GM18951 (cell line): ENCODE data around the gene ATP5MC3.

Experiments
- POLR2A ChIP-seq: IDR thresholded peaks from 4 replicates; pipeline ENCODE4 v1.6.1; 2011; ENCODE audit warnings: mild to moderate bottlenecking; ENCODE audit not compliant: insufficient read length, insufficient read depth; ENCODE audit errors: extremely low read depth
- in situ Hi-C: fragments of 300-500 bp; cut with MboI; formaldehyde crosslinking; loops from one replicate; pipeline ENCODE4 v1.12.0; 2022; ENCODE audit warnings: low sequenced_read_pairs, mixed read lengths, inconsistent platforms; ENCODE audit not compliant: unreplicated experiment

ATP5MC3 gene

GRCh38 chr2:175181877-175182308, 383 bp upstream of the ATP5MC3 start:
- no peak for TF ChIP-seq POLR2A
- in situ Hi-C loops = no loop called here

GRCh38 chr2:175180701-175181103, 808 bp downstream of the ATP5MC3 start:
- peak; percentile 8 for TF ChIP-seq POLR2A
- in situ Hi-C loops = no loop called here

- in situ Hi-C loops = no loop called here
- no peak for TF ChIP-seq POLR2A
Observed at GRCh38 chr2:175176624-175177023, 4.9 kb downstream of the ATP5MC3 start.

GRCh38 chr2:175175896-175176295, 5.6 kb downstream of the ATP5MC3 start:
- in situ Hi-C loops = no loop called here
- no peak for TF ChIP-seq POLR2A

GRCh38 chr2:175175320-175175719, 6.2 kb downstream of the ATP5MC3 start:
- TF ChIP-seq POLR2A = no peak
- in situ Hi-C loops = no loop called here

- in situ Hi-C loops = no loop called here
- no peak for TF ChIP-seq POLR2A
Observed at GRCh38 chr2:175170659-175171304, 10.7 kb downstream of the ATP5MC3 start.

- in situ Hi-C loops = no loop called here
- TF ChIP-seq POLR2A = no peak
Observed at GRCh38 chr2:175169191-175169590, 12.3 kb downstream of the ATP5MC3 start.

- in situ Hi-C loops = no loop called here
- peak; percentile 60 for TF ChIP-seq POLR2A
Observed at GRCh38 chr2:175168564-175168945, 13.0 kb downstream of the ATP5MC3 start.

GRCh38 chr2:175167792-175168563, 13.5 kb downstream of the ATP5MC3 start, which contains the start of gene ATF2:
TSS of gene ATF2 (minus strand) at chr2:175168203. CDS start at chr2:175136443, 31,760 bp downstream.
- in situ Hi-C loops = no loop called here
- peak; percentile 66 for TF ChIP-seq POLR2A

GRCh38 chr2:175167076-175167791, 14.3 kb downstream of the ATP5MC3 start:
- TF ChIP-seq POLR2A = no peak
- in situ Hi-C loops = no loop called here

GRCh38 chr2:175166216-175166824, 15.2 kb downstream of the ATP5MC3 start:
- in situ Hi-C loops = no loop called here
- TF ChIP-seq POLR2A = no peak

GRCh38 chr2:175164235-175164634, 17.3 kb downstream of the ATP5MC3 start:
- in situ Hi-C loops = no loop called here
- TF ChIP-seq POLR2A = no peak

GRCh38 chr2:175158894-175159293, 22.6 kb downstream of the ATP5MC3 start:
- TF ChIP-seq POLR2A = no peak
- in situ Hi-C loops = no loop called here
